Smooth muscle cell of the brain vasculature (primary cell): ENCODE results near the gene IQCE.

Source experiments
- DNase-seq: peaks from one replicate; pipeline ENCODE4 v3.0.0-alpha.2; 2012; ENCODE audit warnings: low read depth, low spot score

The IQCE gene

DNA sequence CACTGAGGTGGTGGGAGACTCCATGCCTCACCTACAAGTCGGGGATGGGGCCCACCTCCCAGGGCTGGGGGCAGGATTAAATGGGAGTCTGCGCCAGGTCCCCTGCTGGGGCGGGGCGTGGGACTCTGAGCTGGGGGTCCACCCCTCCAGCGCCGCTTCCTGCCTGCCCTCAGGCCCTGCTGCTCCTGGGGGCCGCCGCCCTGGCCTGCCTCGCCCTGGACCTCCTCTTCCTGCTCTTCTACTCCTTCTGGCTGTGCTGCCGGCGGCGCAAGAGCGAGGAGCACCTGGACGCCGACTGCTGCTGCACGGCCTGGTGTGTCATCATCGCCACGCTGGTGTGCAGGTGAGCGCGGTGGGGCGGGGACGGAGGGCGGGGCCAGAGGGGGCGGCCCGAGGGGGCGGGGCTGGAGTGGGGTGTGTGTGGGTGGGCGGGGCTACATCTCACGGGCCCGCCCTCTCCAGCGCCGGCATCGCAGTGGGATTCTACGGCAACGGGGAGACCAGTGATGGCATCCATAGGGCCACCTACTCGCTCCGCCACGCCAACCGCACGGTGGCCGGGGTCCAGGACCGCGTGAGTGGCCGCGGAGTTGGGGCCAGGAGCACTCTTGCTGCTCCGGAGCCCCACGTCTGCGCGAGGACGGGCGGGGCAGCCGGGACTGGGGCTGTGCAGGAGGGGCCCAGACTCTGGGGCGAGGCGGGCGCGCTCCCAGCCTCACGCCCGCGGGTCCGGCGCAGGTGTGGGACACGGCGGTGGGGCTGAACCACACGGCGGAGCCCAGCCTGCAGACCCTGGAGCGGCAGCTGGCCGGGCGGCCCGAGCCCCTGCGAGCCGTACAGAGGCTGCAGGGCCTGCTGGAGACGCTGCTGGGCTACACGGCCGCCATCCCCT, 88.1 kb downstream of the IQCE start:
- DNase-seq = no peak

DNA sequence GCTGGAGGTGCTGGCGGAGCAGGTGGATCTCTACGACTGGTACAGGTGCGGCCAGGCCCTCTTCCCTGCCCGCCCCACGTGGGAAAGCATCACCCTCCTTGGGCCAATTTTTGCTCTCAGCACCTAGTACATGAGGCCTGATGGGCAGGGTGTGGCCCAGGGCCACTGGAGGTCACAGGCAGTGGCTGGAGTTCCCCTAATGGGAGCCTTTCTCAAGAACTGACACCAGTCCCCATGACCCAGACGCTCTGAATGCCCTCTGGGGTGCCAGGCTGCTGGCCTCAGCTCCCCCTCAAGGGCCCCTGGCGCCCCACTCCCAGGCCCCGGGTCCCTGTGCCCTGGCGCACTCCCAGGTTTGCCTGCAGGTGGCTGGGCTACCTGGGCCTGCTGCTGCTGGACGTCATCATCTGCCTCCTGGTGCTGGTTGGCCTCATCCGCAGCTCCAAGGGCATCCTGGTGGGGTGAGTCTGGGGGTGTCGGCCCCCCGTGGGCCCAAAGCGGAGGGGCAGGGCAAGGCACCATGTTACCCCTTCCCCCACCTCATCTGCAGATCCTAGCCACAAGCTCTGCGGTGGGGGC, 88.9 kb downstream of the IQCE start:
- DNase-seq = no peak

DNA sequence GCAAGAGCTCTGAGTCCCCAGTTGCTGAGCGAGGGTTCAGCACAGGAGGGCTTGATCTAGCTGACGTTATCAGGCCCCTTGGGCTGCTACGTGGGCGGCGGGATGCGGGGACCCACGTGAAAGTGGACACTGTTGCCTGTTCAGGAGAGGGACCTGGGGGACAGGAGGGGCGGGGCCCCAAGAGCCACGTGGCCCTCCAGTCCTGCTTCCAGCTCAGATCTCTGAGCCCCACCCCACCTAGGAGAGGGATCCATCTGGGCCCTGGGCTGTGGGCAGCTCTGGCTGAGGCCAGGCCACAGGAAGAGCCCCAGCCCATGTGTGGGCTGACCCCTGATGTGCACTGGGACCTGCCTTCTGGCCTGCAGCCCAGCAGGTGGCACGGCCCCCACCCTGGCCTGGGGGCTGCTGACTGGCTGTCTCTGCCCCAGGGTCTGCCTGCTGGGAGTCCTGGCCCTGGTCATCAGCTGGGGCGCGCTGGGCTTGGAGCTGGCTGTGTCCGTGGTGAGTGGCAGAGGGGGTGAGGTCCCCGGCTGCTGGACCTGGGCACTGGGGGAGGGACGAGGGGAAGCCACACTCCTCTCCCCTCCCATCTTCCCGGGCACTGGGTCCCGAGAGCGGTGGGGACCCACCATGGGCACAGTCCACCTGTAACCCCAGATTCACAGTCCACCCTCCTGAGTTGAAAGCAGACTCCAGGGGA, 90.5 kb downstream of the IQCE start:
- no peak for DNase-seq

DNA sequence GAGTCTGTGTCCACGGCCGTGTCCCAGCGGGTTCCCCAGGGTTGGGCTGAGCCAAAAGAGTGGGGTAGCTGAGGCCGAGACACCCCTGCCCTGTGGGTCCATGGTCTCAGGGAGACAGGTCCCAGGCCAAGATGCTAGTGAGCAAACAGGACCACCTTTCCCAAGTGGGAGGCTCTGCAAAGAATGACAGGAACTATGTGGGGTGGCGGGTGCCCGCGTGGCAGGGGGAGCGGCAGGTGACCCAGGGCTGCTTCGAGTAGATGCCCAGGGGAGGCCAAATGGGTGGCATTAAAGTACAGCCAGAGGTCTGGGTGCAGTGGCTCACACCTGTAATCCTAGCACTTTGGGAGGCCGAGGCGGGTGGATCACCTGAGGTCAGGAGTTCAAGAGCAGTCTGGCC, 91.2 kb downstream of the IQCE start:
- no peak for DNase-seq

DNA sequence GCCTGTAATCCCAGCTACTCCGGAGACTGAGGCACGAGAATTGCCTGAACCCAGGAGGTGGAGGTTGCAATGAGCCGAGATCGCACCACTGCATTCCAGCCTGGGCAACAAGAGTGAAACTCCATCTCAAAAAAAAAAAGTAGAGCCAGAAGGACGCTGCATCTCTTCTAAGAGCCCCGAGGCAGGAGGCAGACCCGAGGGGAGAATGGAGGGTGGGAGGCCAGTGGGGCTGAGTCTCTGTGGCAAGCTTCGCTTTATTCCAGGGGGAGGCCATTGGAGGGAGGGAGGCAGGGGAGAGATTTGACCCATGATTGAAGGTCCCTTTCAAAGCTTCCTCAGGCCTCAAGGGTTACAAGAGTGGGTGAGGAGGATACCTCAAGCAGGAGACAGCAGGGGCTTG, 91.7 kb downstream of the IQCE start:
- no peak for DNase-seq

DNA sequence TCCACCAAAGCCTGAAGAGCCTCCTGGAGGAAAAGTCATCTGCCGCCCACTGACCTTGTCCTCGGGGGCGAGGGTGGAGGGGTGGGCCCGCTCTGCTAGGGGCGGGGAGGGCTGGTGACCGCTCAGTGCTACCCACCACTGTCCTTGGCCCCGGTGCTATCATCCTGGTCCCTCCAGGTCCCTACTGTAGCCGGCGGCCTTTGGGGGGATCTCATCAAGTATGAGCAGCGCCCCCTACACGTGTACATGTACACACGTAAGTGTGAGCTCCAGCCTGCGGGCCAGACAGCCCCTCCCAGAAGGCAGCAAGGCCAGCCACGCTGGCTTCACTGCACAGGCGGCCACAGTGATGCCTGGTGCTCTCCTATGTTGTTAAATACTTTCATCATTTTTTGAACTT, 92.6 kb downstream of the IQCE start:
- DNase-seq = no peak

DNA sequence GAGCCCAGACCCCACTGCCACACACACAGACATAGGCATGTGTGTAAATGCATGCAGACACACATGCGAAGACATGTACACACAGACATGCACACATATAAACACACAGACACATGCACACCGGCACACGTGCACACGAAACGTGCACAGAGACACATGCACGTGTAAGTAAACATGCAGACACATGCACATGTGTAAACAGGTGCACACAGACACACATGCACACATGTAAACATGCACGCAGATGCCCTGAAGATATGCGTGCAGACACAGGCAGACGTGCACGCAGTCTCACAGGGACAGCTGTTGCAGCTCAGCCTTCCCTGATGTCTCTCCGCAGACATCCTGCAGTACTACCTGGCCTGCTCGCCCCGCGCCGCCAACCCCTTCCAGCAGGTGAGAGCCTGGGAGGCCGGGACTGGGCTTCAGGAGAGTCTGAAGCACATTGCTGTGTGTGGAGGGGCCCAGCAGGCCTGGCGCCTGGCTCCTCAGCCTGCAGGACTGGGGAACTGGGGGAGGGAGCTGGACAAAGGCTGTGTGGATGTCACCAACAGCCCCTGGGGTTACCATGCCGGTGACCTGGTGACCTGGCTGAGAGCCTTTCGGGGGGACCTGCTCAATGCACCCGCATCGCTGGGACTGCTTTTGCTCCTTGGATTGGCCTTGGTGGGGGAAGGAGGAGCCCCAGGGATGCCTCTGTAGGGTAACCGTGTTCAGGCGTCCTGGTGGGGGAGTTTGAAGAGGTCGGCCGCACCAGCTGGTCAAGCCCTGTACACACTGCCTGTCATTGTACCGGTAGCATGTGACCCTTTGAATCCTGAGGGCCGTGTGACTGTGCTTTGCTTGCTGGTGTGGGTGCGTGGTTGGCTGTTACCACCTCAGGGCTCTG, 93.3 kb downstream of the IQCE start:
- DNase-seq = no peak

DNA sequence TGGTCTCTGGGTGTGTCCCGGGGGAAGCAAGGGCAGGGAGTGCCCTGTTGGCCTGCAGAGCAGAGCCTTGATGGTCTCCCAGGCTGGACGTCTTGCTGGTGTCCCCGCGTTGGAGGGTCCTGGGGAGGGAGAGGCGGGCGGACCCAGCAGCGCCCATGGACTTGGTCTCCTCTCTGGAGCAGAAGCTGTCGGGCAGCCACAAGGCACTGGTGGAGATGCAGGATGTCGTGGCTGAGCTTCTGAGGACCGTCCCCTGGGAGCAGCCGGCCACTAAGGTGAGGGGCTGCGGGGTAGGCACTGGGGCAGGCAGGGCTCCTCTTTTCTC, 93.9 kb downstream of the IQCE start:
- no peak for DNase-seq

DNA sequence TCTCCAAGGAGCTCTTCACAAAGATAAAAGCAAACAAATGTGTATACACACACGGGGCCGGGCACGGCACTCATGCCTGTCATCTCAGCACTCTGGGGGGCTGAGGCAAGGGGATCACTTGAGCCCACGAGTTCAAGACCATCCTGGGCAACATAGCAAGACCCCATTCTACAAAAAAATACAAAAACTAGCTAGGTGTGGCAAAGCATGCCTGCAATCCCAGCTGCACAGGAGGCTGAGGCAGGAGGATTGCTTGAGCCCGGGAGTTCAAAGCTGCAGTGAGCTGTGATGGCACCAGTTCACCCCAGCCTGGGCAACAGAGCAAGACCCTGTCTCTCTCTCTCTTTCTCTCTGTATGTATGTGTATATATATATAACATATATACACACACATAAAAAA, 95.3 kb downstream of the IQCE start:
- no peak for DNase-seq

DNA sequence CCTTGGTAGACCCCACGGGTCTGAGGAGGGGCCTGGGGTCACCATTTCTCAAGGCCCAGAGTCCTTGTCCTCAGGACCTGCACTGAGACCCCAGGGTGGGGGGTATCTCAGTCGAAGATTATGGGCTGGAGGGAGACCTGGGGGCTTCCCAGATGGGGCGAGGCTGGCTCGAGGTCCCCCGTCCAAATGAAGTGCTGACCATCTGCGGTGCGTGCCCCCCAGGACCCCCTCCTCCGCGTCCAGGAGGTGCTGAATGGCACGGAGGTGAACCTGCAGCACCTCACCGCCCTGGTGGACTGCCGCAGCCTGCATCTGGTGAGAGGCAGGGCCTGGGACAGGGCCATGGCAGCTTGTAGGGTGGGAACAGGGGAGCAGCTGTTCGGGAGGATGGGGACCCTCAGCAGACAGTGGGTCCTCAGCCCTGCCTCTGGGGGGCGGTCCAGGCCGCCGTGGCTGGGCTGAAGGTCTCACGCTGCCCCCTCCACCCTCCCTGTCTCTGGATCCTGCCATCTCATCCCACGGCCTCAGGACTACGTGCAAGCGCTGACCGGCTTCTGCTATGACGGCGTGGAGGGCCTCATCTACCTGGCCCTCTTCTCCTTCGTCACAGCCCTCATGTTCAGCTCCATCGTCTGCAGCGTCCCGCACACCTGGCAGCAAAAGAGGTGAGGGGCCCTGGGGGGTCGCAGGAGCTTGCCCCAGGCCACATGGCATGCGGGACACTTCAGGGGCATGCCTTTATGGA, 97.3 kb downstream of the IQCE start:
- no peak for DNase-seq

DNA sequence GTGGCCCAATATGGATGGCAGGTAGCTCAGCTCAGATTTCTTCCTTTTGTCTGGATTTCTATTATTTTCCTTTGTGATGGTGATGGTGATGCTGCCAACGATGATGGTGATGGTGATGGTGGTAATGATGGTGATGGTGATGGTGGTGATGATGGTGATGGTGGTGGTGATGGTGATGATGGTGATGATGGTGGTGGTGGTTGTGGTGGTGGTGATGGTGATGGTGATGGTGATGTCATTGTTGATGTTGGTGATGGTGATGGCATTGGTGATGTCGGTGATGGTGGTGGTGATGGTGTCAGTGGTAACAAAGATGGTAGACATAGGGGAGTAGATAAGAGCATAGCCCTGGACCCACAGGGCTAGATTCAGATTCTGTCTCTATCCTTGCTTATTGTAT, 98.4 kb downstream of the IQCE start:
- no peak for DNase-seq

DNA sequence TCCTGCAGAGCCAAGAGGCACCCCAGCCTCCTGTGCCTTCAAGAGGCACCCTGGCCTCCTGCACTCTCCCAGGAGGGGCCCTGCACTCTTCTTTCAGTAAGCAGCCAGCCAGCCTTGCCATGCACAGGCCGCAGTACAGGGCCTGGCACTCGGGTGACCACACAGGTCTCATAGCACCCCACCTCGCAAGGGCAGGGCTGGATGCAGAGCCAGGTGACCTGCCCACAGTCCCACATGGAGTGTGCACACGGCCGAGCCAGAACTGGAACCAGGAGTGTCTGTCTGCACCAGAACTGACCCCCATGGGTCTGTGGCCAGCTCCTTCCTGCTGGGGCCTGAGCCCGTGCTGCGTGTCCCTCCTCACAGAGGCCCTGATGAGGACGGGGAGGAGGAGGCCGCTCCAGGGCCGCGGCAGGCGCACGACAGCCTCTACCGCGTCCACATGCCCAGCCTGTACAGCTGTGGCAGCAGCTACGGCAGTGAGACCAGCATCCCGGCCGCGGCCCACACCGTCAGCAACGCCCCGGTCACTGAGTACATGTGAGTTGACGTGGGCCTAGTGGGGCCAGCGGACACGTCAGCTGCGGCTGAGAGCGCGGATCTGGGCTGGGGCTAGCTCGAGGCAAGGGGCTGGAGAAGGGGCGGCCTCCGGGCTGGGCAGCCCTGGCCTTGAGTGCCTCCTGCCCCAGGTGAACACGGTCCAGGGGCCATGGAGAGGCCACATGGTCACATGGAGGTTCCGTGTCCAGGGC, 99.3 kb downstream of the IQCE start:
- DNase-seq = no peak

DNA sequence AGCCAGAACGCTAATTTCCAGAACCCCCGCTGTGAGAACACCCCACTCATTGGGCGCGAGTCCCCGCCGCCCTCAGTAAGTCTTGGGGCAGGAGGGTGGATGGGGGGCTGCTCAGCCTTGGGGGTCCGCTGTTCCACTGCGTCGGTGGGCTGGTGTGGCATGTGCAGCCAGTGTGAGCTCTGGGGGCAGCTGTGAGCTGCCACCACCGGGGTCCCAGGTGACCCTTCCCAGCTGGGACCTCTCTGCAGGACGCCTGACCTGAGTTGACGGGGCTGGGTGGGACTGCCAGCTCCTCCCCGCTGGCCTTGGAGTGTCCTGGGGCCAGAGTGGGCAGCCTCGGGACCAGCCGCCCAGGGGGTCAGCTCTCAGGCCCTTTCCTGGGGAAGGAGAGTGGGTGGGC, 100.2 kb downstream of the IQCE start:
- DNase-seq = no peak

DNA sequence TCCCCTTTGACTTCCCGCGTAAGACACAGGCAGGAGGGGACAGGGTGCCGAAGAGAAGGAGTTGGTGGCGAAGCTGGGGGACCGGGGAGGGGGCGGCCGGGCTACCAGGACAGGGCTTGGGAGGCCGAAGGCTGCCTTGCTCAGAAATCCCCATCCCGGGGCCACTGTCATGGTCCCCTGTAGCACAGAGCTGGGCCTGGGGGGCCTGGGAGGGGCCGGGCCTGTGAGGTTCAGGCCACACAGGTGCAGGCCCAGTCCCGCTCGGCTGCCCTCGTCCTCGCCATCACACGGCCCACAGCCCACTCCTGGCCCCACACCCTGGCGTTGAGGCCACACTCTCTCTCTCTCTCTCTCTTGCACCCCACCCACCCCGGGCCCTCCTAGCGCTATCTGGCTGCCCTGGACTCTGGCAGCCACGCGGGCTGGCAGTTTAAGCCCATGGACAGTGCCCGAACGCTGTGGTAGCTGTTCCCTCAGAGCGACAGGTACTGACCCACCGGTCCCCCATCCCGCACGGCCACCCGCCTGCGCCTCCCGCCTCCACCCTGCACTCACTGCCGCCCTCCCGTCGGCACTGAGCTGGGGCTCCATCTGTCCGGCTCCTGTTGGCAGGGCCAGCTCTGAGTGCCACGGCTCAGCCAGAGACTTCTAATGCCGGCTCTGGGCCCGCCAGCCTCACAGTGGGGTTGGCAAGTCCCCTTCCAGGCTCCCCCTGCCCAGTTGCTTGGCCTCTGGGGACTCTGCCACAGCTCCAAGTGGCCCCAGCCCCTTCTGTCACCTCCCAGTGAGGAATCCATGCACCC, 101.0 kb downstream of the IQCE start:
- no peak for DNase-seq

DNA sequence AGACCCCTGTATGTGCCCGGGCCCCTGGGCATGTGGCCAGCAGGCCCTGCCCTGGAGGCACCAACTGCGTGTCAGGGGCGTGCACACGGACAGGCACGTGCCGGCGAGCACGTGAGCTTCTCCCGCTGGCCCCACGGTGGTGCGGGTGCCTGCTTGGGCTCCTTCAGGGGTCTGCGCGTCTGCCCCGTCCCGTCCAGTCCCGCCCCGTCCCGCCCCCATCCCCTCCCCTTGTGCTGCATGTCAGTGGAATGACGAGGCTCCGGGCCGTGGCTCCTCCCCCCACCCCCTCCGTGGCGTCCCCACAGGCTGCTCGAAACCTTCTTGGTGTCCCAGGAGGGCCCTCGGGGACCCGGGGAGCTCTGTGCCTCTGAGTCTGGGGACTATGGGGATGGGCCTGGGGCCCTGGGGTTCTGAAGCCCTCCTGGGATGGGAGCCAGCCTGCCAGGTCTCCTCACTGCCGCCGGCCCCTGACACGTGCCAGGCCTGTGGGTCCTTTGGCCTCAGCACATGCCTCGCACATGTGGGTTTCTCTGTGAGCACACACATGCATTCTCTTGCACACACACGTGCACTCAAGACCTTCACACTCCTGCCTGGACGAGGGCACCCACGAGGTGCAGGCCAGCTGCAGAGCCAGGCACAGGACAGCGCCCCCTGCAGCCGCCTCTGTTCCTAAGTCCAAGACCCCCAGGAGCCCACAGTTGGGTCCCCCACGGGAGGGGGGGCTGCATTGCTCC, 101.7 kb downstream of the IQCE start:
- DNase-seq = no peak

DNA sequence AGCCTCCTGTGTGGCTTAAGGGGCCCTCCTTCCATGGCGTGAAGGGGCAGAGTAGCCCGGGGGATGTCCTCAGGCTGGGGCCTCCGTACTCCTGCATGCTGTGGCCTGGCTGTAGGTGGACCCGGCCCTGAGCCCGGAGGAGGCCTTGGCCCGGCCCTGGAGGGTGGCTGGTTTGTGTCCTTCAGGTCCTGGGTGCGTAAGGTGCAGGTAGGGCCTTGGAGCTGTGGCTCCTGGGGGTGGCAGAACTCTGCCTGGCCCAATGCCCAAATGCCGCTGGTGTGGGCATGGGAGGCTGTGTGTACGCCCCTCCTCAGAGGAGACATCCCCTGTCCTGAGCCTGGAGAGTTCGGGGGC, 102.3 kb downstream of the IQCE start:
- no peak for DNase-seq

DNA sequence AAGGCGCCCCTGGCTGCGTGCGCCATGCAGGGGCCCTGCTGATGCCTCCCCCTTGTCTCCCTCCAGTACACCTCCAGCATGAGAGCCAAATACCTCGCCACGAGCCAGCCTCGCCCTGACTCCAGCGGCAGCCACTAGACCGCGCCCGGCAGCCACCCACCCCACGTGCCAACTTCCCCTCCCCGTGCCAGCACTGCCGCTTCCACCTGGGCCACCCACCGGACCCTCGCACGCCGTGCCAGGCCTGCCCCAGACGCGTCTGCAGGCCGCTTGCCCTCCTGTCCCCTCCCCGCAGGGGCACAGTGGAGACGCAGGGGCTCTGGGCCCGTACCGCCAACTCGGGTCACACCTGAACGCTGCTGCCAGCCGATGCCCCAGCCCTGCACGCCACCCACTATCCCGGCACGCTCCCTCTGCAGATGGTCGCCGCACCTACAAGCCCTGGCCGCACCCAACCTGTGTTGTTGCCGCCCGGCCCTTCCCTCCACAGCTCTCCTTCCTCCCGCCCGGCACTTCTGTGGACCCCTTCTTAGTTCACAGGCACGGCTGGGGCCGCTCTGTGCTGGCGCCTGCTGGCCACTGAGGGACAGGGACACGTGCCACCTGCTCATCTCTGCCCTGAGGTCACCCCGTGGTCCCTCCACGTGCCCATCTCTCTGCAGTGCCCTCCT, 103.0 kb downstream of the IQCE start:
- no peak for DNase-seq

DNA sequence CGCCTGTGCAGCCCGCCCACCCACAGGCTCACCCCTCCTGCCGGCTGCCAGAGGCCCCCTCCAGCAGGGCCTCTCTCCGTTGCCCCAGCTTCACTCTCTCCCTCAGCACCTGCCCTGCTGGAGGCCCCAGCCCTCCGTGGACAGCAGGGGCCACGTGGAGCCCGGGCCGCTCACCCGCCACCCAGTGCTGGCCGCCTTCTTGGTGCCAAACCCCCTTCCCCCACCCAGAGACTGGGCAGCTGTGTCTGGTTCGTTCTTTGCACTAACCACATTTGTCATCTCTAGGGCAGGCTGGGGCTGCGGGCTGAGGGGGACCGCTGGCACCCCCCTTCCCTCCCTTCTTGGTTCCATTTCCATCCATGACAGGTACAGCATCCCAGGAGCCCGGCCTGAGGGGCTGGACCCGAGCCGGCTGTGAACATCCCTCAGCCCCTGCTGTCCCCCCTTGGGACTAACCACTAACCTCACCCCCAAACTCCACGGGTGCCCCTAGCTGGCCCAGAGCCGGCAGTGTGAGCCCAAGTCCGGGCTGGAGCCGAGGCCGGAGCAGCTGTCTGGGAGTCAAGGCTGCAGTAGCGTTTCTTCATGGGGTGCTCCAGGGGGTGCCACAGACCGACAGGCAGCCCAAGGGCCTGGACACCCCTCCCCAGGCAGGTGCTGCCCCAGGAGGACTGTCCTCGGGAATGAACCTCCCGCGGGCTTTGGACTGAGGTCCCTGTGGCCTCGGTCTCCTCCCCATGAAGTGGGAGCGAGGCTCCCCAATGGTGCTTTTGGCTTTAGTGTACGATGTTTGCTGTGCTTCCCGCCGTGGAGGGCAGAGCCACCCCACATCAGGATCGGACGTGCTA, 103.7 kb downstream of the IQCE start:
- no peak for DNase-seq
